ENCODE results near the gene NPL.

- TF ChIP-seq POLR2A (IDR thresholded peaks at IDR 0.05) (no peak), CTCF (IDR thresholded peaks at IDR 0.05) (no peak)
Observed at GRCh38 chr1:182803846-182804245, 14.3 kb downstream of the NPL start.
